Lower leg skin (tissue), 4 donors: Measurements from ENCODE around the gene ASPN. TPM values are rescaled to one million over a fixed set of nuclear protein-coding genes. Genes with fewer than 3 reads are reported as not detected.

Experiments used
- DNase-seq, 2 donors: peaks; one replicate each; pipeline ENCODE4 v3.0.0-alpha.2; 2019; ENCODE audit warnings: low spot score in 2 of 2
- H3K4me3 ChIP-seq: fragments of 200-600 bp; sonication (generic); 2 replicates; pipeline ENCODE4 v1.5.1; 2017; ENCODE audit warnings: mild to moderate bottlenecking, low read depth; ENCODE audit not compliant: poor library complexity, severe bottlenecking
- POLR2A ChIP-seq, 2 donors: fragments of 450-650 bp; IDR thresholded peaks; one replicate each; pipeline ENCODE4 v1.6.1; 2016 to 2017; ENCODE audit warnings: antibody characterized with exemption in 2 of 2, mild to moderate bottlenecking in 1 of 2, moderate library complexity in 1 of 2
- WGBS, 2 donors: methylation state at CpG; one replicate each; pipeline ENCODE4 v1.1.5; 2018; 5-methylcytosine and 5-hydroxymethylcytosine counted together
- intact Hi-C: fragments of 100-400 bp; cut with DNase I; formaldehyde crosslinking; loops from one replicate; pipeline ENCODE4 v1.15.0; 2023; ENCODE audit warnings: low total_unique reads
- total RNA-seq, 4 donors: library from RNA; depleted of rRNA; stranded (reverse); fragments of >200 nt; gene quantifications; one replicate each; pipeline ENCODE4 v1.1.0, GENCODE V29; 2016
- TF ChIP-seq, protein P1 (sequence below), 3 donors: fragments of 450-650 bp; IDR thresholded peaks; one replicate each; pipeline ENCODE4 v1.5.1; 2016; ENCODE audit warnings: antibody characterized with exemption in 3 of 3, mild to moderate bottlenecking in 3 of 3, moderate library complexity in 2 of 3

Gene ASPN
- total RNA-seq, 4 donors from 2014 or later: 3.0 to 9.1 (median 5.7) TPM

DNA sequence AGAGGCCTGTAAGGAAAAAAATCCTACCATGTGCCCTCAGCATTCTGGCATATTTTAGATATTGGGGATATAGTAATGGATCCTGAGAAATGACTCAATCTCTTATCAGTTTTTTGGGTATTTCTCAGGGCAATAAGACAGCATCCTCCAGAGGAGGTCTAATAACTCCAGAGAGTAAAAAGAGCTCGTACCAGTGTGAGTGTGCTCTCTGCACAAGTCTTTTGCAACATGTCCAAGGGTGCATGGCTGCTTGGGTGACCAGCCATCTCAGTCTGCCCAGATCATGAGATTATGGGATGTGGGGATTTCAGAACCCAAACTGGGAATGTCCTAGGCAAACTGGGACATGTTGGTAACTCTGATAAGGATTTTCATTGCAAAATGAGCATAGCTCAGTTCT, 15.3 kb downstream of the ASPN start:
- TF ChIP-seq, protein P1, sequence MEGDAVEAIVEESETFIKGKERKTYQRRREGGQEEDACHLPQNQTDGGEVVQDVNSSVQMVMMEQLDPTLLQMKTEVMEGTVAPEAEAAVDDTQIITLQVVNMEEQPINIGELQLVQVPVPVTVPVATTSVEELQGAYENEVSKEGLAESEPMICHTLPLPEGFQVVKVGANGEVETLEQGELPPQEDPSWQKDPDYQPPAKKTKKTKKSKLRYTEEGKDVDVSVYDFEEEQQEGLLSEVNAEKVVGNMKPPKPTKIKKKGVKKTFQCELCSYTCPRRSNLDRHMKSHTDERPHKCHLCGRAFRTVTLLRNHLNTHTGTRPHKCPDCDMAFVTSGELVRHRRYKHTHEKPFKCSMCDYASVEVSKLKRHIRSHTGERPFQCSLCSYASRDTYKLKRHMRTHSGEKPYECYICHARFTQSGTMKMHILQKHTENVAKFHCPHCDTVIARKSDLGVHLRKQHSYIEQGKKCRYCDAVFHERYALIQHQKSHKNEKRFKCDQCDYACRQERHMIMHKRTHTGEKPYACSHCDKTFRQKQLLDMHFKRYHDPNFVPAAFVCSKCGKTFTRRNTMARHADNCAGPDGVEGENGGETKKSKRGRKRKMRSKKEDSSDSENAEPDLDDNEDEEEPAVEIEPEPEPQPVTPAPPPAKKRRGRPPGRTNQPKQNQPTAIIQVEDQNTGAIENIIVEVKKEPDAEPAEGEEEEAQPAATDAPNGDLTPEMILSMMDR (IDR thresholded peaks at IDR 0.05): no peak
- no peak for TF ChIP-seq POLR2A (IDR thresholded peaks at IDR 0.05)
- intact Hi-C loops: no loop called here
- 57 to 73% methylated on average over 1 of the region's 1 CpG for WGBS, 2 donors
- no peak overlapping the region for H3K4me3 ChIP-seq
- no peak for DNase-seq

DNA sequence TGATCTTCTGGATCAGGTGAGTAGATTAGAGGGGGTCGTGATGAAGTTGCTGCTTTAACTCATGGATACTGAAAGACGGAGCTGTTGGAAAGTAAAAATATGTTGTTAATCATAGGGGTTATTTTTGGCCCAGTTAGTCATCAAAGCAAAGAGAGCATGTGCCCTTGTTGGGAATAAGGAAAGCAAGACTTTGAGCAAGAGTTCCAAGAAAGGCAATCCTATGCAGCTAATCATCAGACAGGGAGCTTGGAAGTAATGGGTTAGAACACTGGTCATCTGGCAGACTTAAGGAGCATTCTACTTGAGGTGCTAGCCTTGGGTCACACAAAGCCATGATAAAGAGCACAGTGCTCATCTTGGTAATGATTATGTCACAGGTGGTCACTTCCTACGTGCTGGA, 18.3 kb downstream of the ASPN start:
- no peak for DNase-seq
- TF ChIP-seq, protein P1 (IDR thresholded peaks at IDR 0.05): no peak
- no peak for TF ChIP-seq POLR2A (IDR thresholded peaks at IDR 0.05)
- WGBS, 2 donors: 50 to 56% methylated on average over 3 of the region's 3 CpGs
- intact Hi-C loops: no loop called here
- H3K4me3 ChIP-seq: no peak overlapping the region

DNA sequence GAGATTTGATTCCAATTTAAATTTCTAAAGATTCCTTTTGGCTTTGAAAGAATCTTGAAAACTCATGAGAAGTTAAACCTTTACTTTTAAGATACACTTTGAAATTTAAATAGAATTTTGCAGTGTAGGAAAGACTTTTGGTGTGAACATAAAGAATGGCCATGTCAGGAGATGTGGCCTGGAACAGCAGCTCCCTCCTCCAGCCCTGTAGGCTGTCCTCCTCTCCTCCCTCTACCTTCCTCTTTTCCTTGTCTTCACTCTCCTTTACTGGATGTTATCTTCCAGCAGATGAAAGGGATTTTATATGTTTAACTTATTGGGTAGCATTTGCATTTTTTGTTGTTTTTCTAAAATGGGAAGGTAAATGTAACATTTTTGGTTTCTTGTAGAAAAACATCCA, 18.9 kb downstream of the ASPN start:
- DNase-seq: no peak
- no peak for TF ChIP-seq POLR2A (IDR thresholded peaks at IDR 0.05)
- TF ChIP-seq, protein P1 (IDR thresholded peaks at IDR 0.05): no peak
- no peak overlapping the region for H3K4me3 ChIP-seq
- intact Hi-C loops: no loop called here

GRCh38 chr9:92457576-92457975, 24.7 kb downstream of the ASPN start:
- intact Hi-C loops: no loop called here
- WGBS, 2 donors: 97% methylated on average over 4 of the region's 4 CpGs
- no peak for TF ChIP-seq POLR2A (IDR thresholded peaks at IDR 0.05)
- TF ChIP-seq, protein P1 (IDR thresholded peaks at IDR 0.05): no peak
- no peak for DNase-seq
- H3K4me3 ChIP-seq: no peak overlapping the region

- WGBS, 2 donors: 91 to 93% methylated on average over 3 of the region's 3 CpGs
- H3K4me3 ChIP-seq: no peak overlapping the region
- TF ChIP-seq, protein P1 (IDR thresholded peaks at IDR 0.05): no peak
- no peak for TF ChIP-seq POLR2A (IDR thresholded peaks at IDR 0.05)
- no peak for DNase-seq
- intact Hi-C loops: no loop called here
Observed at GRCh38 chr9:92455217-92455616, 27.1 kb downstream of the ASPN start.

- H3K4me3 ChIP-seq: no peak overlapping the region
- TF ChIP-seq, protein P1 (IDR thresholded peaks at IDR 0.05): no peak
- no peak for TF ChIP-seq POLR2A (IDR thresholded peaks at IDR 0.05)
- no peak for DNase-seq
- intact Hi-C loops: no loop called here
Observed at GRCh38 chr9:92446536-92446935, 35.8 kb downstream of the ASPN start.
